Gastrocnemius medialis (tissue), 4 donors: ENCODE measurements around the gene RILP.

Experiments
- POLR2A ChIP-seq, 2 donors: fragments of 450-650 bp; IDR thresholded peaks; one replicate each; pipeline ENCODE4 v1.6.1; 2017; ENCODE audit warnings: antibody characterized with exemption in 2 of 2, mild to moderate bottlenecking in 2 of 2, moderate library complexity in 2 of 2
- TF ChIP-seq, protein P1 (sequence below), 5 experiments: fragments of 450-650 bp in 3 of 5; fragments of 200-600 bp in 2 of 5; sonication (generic) in 2 of 5; IDR thresholded peaks in 4 of 5; conservative IDR thresholded peaks in 1 of 5; 1 replicate in 4 of 5; 2 replicates in 1 of 5; pipeline ENCODE4 v1.5.1; 2016 to 2019; ENCODE audit warnings: antibody characterized with exemption in 5 of 5, mild to moderate bottlenecking in 3 of 5, moderate library complexity in 3 of 5

DNA sequence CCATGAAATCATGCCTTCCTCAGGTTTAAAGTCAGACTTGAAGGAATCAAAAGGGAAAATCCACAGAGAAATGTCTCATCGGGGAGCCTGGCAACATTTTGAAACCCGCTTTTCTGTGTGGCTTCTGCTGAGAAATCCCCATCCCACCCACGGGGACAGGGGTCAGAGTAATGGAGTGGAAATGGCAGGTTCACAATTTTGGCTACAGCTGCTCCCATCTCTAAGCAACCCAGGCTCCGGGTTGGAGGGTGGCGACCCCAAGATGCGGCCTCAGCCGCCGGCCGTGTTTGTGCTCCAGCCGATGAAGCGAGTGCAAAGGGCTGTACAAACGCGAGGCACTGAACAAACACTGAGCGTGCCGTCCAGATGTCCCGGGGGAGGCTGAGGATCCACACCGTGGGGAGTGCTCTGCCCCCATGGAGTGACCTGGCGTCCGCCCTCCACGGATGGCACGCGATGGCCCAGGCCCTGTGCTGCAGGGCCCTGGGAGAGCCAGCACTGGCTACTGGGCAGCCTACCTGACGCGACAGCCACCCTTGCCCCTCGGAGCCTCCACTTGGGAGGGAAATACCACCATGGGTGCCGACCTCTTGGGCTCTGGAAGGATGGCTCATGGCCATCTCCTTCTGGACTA lies 43.2 kb downstream of the RILP start:
- TF ChIP-seq POLR2A (IDR thresholded peaks at IDR 0.05) = no peak
- TF ChIP-seq, protein P1, sequence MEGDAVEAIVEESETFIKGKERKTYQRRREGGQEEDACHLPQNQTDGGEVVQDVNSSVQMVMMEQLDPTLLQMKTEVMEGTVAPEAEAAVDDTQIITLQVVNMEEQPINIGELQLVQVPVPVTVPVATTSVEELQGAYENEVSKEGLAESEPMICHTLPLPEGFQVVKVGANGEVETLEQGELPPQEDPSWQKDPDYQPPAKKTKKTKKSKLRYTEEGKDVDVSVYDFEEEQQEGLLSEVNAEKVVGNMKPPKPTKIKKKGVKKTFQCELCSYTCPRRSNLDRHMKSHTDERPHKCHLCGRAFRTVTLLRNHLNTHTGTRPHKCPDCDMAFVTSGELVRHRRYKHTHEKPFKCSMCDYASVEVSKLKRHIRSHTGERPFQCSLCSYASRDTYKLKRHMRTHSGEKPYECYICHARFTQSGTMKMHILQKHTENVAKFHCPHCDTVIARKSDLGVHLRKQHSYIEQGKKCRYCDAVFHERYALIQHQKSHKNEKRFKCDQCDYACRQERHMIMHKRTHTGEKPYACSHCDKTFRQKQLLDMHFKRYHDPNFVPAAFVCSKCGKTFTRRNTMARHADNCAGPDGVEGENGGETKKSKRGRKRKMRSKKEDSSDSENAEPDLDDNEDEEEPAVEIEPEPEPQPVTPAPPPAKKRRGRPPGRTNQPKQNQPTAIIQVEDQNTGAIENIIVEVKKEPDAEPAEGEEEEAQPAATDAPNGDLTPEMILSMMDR (IDR thresholded peaks at IDR 0.05 in 4 of 5, conservative IDR thresholded peaks at IDR 0.05 in 1 of 5) = no peak
